Activated naive CD4-positive, alpha-beta T cell treated with Interleukin-2 at 50 U/mL for 16 hours (primary cell): ENCODE results near the gene RNASE7.
A peak's percentile ranks its signal among the peaks of the same experiment; 100 is the strongest.
"Not testable (repeated sequence)": the region's sequence is repeated elsewhere in the genome, so short reads cannot be mapped to it uniquely, and the experiment has no call there.

Source experiments
- DNase-seq: peaks from one replicate; pipeline ENCODE4 v3.0.0-alpha.2; 2020

RNASE7 gene, protein sequence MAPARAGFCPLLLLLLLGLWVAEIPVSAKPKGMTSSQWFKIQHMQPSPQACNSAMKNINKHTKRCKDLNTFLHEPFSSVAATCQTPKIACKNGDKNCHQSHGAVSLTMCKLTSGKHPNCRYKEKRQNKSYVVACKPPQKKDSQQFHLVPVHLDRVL

DNA sequence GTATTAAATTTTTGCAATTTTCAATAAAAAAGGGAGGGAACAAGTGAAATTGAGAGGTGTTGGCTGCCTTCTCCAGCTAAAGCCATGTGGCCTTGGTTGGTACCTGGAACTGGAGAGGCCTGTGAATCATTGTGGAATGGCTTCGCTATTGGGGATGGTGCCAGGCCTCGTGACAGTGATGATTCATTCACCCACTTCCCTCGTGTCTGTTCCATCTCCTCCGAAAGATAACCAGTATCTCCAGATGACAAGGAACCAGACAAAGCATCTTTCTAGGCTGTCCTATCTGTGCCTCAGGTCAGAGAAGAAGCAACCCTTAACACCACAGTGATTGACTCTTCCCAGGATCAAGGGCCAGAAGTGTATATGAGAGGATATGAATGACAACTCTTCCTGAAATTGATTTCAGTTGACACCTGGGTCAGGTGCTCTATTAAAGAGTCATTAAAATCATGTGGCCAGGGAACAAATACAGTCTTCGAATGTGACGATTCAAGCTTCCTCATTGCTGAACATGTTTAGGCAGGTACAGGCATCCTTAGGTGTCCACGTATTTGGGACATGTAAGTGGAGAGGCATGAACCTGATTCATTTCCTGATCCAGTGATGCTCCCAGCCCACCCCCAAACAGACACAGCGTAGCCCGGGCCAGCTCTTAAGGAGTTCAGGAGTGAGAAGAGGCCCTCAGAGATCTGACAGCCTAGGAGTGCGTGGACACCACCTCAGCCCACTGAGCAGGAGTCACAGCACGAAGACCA lies at the start of gene RNASE7:
Gene RNASE7 (plus strand): TSS at position 687 of the 758 bp plus-strand sequence. CDS start 631 bp downstream, outside the sequence.
- DNase-seq, result no peak

GRCh38 chr14:20996521-20996920 lies 45.6 kb upstream of the RNASE7 start:
- DNase-seq, result no peak

- DNase-seq, result no peak
Observed at GRCh38 chr14:20997115-20997514, 45.0 kb upstream of the RNASE7 start.

DNA sequence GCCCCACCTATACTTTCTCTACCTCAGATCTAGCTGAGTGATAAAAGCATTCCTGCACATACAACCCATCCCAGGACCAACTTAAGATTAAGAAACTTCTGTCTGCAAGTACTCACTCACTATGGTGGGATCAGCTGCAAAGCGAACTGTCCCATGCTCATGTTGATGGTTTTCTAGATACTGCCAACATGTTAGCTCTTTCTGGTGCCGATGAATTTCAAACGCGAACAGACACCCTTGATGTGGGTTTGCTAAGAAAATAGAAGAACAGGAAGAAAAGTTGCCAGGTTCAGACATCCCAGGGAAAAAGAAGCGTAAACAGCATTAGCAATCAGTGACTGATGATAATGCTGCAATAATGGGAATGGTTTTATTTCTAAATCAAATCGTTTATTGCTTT lies 44.6 kb upstream of the RNASE7 start:
- DNase-seq, result no peak

DNA sequence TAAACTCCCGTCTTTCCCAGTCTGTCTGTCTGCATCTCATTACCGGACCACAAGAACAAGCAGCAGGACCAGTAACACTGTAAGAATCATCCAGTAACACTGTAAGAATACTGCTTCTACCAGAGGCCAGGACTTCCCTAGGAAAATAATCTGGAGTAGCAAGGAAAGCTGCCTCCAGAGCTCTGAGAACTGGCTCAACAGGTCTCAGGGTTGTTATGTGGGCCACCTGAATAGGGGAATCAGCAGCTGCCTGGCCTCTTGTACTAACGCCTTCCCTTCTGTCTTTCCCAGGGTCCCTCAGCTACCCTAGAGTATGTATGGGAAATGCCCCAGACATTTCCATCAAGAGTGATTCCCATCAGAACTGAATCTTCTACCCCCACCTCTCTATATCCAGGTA lies 44.0 kb upstream of the RNASE7 start:
- no peak for DNase-seq

- DNase-seq, result no peak
Observed at GRCh38 chr14:20998674-20999366, 43.3 kb upstream of the RNASE7 start, which contains the start of gene SLC39A2. TSS of gene SLC39A2 (plus strand) at chr14:20999293. CDS start at chr14:20999447, 154 bp downstream.

DNA sequence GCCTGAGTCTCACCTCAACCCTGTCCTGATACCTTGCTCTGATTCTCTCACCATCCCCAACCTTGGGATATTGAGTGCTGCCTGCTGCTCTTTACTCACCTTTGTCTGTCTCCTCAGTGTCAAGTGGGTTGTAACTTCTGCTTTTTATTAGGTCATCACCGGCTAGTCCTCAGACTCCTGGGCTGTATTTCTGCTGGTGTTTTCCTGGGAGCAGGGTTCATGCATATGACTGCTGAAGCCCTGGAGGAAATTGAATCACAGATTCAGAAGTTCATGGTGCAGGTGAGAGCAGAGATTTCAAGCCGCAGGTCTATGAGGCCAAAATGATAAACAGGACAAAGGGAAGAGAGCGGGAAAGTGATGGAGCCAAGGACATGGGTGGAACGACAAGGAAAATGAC lies 42.6 kb upstream of the RNASE7 start:
- DNase-seq, result no peak

DNA sequence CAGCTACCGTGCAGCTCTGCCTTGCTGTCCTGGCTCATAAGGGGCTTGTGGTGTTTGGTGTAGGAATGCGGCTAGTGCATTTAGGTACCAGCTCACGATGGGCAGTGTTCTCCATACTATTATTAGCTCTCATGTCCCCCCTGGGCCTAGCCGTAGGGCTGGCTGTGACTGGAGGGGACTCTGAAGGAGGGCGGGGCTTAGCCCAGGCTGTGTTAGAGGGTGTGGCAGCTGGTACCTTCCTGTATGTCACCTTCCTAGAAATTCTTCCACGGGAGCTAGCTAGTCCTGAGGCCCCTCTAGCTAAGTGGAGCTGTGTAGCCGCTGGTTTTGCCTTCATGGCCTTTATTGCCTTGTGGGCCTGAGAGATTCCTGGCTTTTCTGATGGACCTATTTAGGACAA lies 40.9 kb upstream of the RNASE7 start:
- DNase-seq, result no peak

DNA sequence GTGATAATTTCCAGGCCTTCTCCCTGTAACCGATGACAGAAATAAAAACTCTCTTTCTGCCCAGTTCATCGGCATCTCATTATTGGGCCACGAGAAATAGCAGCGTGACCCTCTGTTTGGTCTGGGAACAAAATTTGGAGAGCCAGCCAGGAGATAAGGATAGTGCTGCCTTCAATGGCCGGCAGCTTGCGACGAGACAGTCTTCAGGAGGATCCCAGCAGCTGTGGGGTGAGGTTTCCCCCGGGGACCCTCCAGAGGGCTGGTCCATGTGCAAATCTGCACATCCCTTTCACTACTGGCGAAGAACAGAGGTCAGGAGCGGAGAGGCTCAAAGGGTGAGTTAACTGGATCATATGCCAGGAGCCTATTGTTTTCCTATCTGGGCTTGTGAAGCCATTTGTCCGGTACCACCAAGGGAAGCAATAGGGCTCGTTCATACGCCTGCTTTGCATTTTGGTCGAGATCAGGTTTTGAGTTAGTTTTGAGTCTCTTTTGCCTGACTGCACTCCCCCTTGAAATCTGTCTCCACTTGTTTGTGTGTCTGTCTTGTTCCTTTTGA lies 38.3 kb upstream of the RNASE7 start:
- no peak for DNase-seq

GRCh38 chr14:21009721-21010120 lies 32.4 kb upstream of the RNASE7 start:
- DNase-seq, result not testable (repeated sequence)

DNA sequence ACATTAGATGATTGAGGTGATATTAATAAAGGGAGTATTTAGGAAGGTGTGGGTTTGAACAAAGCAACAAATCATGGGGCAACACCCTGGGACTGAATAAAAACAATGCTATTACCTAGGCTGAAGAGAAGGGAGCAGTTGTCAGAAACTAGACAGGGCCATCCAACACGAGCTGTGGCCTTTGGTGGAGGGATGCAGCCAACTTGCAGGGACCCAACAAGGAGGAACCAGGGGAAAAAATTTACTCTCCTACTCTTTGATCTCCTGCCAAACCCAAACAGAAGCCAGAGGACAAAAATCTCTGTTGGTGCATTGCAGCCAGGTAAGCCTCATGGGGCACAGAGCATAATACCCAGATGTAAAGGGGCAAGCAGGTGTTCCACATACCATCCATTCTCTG lies 31.0 kb upstream of the RNASE7 start:
- no peak for DNase-seq

DNA sequence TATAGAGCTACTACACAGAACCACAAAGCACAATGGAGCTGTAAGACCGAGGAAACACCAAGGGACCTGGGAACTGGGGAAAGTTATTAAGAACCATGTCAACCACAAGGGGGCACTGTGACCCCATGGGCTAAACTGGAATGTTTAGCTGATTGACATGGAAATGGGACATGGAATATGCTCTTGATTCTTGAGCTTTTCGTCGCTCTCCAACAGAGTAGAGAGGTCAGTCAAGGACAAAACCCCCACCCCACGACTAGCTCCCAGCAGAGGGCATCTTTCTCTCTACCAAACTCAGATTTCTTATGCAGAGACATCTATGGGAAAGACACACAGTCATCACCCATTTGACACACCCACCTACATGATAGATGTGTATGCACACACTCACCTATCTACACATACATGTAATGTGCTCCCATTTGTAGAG lies 27.4 kb upstream of the RNASE7 start:
- peak; percentile 80 for DNase-seq

- DNase-seq, result no peak
Observed at GRCh38 chr14:21015312-21015711, 26.9 kb upstream of the RNASE7 start.

DNA sequence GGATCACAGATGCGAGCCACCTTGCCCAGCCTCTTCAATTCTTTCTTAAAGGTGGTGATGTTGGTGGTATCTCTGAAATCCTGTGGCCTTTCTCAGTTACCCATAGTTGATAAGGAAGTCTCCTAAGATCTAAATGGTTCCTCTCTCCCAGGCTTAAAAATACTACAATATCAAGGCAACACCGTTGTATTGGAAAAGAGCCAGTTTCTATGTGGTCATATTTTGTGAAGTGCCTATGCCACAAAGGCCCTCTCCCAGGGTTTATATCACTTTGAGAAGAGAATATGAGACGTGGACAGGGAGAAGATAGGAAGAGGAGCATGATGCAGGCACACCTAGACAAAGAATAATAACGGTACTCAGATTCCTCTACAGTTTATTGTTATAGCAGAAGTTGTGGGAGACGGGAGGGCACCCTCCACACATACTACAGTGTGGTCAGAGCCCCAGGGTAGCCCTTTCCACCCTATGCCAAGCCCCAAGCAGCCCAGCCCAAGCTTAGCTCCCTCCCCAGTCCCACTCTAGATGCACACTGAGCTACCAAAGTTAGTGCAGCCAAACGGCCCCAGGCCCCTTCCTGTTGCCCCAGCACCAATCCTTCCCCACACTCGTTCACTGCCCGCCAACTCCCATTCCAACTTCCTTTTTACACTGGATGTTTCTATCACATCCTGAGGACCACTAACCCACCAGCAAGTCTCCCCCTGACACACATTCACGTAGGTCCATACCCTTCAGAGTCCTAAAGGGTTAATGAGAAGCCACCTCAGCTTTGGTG lies 25.6 kb upstream of the RNASE7 start:
- DNase-seq, result no peak

GRCh38 chr14:21017528-21018245 lies 24.5 kb upstream of the RNASE7 start:
- no peak for DNase-seq

- no peak for DNase-seq
Observed at GRCh38 chr14:21018286-21018685, 23.9 kb upstream of the RNASE7 start.

DNA sequence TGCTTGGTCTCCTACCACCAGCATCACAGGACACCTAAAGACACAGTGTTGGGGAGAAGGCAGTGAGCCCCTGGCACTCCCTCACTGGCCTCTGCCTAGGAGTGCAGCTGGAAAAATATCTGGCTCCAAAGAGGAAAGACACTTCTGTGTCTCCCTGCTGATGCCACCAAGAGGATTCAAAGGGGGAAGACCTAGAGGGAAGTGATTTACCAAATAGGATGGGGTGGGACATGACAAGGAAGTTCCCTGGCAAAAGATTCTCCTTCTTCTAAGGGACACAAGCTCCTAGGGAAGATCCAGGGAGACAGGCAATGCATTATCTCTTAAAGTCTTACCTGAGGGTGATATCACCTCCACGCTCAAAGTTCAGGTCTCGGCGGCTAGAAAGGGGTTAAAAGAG lies 23.4 kb upstream of the RNASE7 start:
- DNase-seq, result no peak

GRCh38 chr14:21019366-21019765 lies 22.8 kb upstream of the RNASE7 start:
- DNase-seq, result no peak

GRCh38 chr14:21020977-21021545 lies 21.1 kb upstream of the RNASE7 start:
- no peak for DNase-seq

- DNase-seq, result no peak
Observed at GRCh38 chr14:21022686-21023085, 19.5 kb upstream of the RNASE7 start.

GRCh38 chr14:21023174-21023573 lies 19.0 kb upstream of the RNASE7 start:
- DNase-seq, result no peak
